ENCODE results near the gene NPAS2. TPM values are rescaled to one million over a fixed set of nuclear protein-coding genes. Genes with fewer than 3 reads are reported as not detected.

Gene NPAS2
- total and polyA plus RNA-seq, 7 donors, result 8.5 to 56.2 (median 17.3) TPM

GRCh38 chr2:100814043-100814442, 5.9 kb upstream of the NPAS2 start:
- WGBS, 3 donors, result 72 to 97% (median 89%) methylated on average over 3 of the region's 3 CpGs
- no peaks in the 10 kb centered on the region for H3K9me3 ChIP-seq
- no peaks in the 10 kb centered on the region for H3K27me3 ChIP-seq (ENCODE audit: insufficient read depth in 3 of 3, low read length in 2 of 3)
- peak overlapping the region; percentile 14 for H3K27ac ChIP-seq
- no peaks in the 10 kb centered on the region for H3K36me3 ChIP-seq (ENCODE audit: insufficient read depth in 1 of 2, low read depth in 1 of 2)
- ATAC-seq (no peak), DNase-seq (no peak)
- intact Hi-C loops (cut with DNase I), result loop anchor here in 1 of 2 donors (10.0 kb wide), 2 partner anchors 141 to 171 kb away; no protein-coding TSS in a partner anchor
- peaks cover 15% of the 10 kb centered on the region for H3K4me1 ChIP-seq
- TF ChIP-seq CTCF (IDR thresholded peaks at IDR 0.05), result no peak
- no peak overlapping the region for H3K4me3 ChIP-seq

GRCh38 chr2:100814453-100814852, 5.5 kb upstream of the NPAS2 start:
- H3K27ac ChIP-seq, result no peak overlapping the region
- intact Hi-C loops (cut with DNase I), result loop anchor here in 1 of 2 donors (10.0 kb wide), 2 partner anchors 140 to 170 kb away; no protein-coding TSS in a partner anchor
- 92 to 94% (median 93%) methylated on average over 3 of the region's 3 CpGs for WGBS, 3 donors
- no peaks in the 10 kb centered on the region for H3K36me3 ChIP-seq (ENCODE audit: insufficient read depth in 1 of 2, low read depth in 1 of 2)
- no peaks in the 10 kb centered on the region for H3K27me3 ChIP-seq (ENCODE audit: insufficient read depth in 3 of 3, low read length in 2 of 3)
- DNase-seq, result no peak
- H3K4me1 ChIP-seq, result peaks cover 15% of the 10 kb centered on the region
- no peak for TF ChIP-seq CTCF (IDR thresholded peaks at IDR 0.05)
- no peaks in the 10 kb centered on the region for H3K9me3 ChIP-seq
- no peak for ATAC-seq
- no peak overlapping the region for H3K4me3 ChIP-seq

- H3K27ac ChIP-seq, result no peak overlapping the region
- 87 to 97% (median 89%) methylated on average over 7 of the region's 7 CpGs for WGBS, 3 donors
Observed at GRCh38 chr2:100817388-100817985, 2.5 kb upstream of the NPAS2 start.

GRCh38 chr2:100818003-100818605, 1.8 kb upstream of the NPAS2 start:
- no peak for TF ChIP-seq CTCF (IDR thresholded peaks at IDR 0.05)
- Histone ChIP-seq H3K36me3 (ENCODE audit: insufficient read depth in 1 of 2, low read depth in 1 of 2) (no peaks in the 10 kb centered on the region), H3K4me3 (peak overlapping the region; percentile 83), H3K27me3 (ENCODE audit: insufficient read depth in 3 of 3, low read length in 2 of 3) (no peaks in the 10 kb centered on the region), H3K4me1 (peaks cover 23% of the 10 kb centered on the region), H3K27ac (peak overlapping the region; percentile 87), H3K9me3 (no peaks in the 10 kb centered on the region)
- 24 to 32% (median 31%) methylated on average over 16 of the region's 16 CpGs for WGBS, 3 donors
- ATAC-seq (peak; percentile 2 to 14 (median 8)), DNase-seq (no peak)
- intact Hi-C loops (cut with DNase I), result loop anchor here (1.0 to 10.0 kb wide), 5 partner anchors 66 to 211 kb away; no protein-coding TSS in a partner anchor

More at GRCh38 chr2:100817388-100817985, 2.5 kb upstream of the NPAS2 start:
- ATAC-seq, result no peak
- Histone ChIP-seq H3K4me1 (peaks cover 21% of the 10 kb centered on the region), H3K27me3 (ENCODE audit: insufficient read depth in 3 of 3, low read length in 2 of 3) (no peaks in the 10 kb centered on the region), H3K36me3 (ENCODE audit: insufficient read depth in 1 of 2, low read depth in 1 of 2) (no peaks in the 10 kb centered on the region), H3K4me3 (no peak overlapping the region), H3K9me3 (no peaks in the 10 kb centered on the region)
- no peak for DNase-seq
- no peak for TF ChIP-seq CTCF (IDR thresholded peaks at IDR 0.05)
- intact Hi-C loops (cut with DNase I), result loop anchor here (5.0 to 10.0 kb wide), 4 partner anchors 65 to 210 kb away; no protein-coding TSS in a partner anchor
